Stomach smooth muscle (tissue), 2 donors: ENCODE results near the gene RAPGEF5.

Source experiments
- H3K27ac ChIP-seq: one replicate; pipeline ENCODE4 v1.7.0; 2013; ENCODE audit warnings: mild to moderate bottlenecking, low read length, inconsistent platforms
- H3K27me3 ChIP-seq, 2 donors: one replicate each; pipeline ENCODE4 v1.7.0; 2013; ENCODE audit warnings: low read length in 2 of 2; ENCODE audit not compliant: insufficient read depth in 2 of 2, control insufficient read depth in 1 of 2
- H3K36me3 ChIP-seq, 2 donors: one replicate each; pipeline ENCODE4 v1.7.0; 2013; ENCODE audit warnings: low read length in 2 of 2; ENCODE audit not compliant: control insufficient read depth in 2 of 2, insufficient read depth in 2 of 2
- H3K4me1 ChIP-seq: one replicate; pipeline ENCODE4 v1.7.0; 2013; ENCODE audit warnings: low read length; ENCODE audit not compliant: control insufficient read depth, insufficient read depth
- H3K4me3 ChIP-seq, 2 donors: one replicate each; pipeline ENCODE4 v1.7.0; 2013; ENCODE audit warnings: low read length in 2 of 2
- H3K9ac ChIP-seq, 2 donors: one replicate each; pipeline ENCODE4 v1.7.0; 2013; ENCODE audit warnings: low read length in 2 of 2, mild to moderate bottlenecking in 1 of 2
- H3K9me3 ChIP-seq, 2 donors: one replicate each; pipeline ENCODE4 v1.7.0; 2013; ENCODE audit warnings: low read length in 2 of 2; ENCODE audit not compliant: control insufficient read depth in 2 of 2
- donor health status: healthy.
- donor health status: Pancreatic carcinoma.

Gene RAPGEF5

GRCh38 chr7:22204312-22204711, 152.6 kb downstream of the RAPGEF5 start:
- no peaks in the 10 kb centered on the region for H3K4me1 ChIP-seq
- H3K36me3 ChIP-seq, result no peaks in the 10 kb centered on the region
- no peaks in the 10 kb centered on the region for H3K9me3 ChIP-seq
- no peak overlapping the region for H3K4me3 ChIP-seq
- no peak overlapping the region for H3K27ac ChIP-seq
- no peaks in the 10 kb centered on the region for H3K27me3 ChIP-seq
- no peak overlapping the region for H3K9ac ChIP-seq

DNA sequence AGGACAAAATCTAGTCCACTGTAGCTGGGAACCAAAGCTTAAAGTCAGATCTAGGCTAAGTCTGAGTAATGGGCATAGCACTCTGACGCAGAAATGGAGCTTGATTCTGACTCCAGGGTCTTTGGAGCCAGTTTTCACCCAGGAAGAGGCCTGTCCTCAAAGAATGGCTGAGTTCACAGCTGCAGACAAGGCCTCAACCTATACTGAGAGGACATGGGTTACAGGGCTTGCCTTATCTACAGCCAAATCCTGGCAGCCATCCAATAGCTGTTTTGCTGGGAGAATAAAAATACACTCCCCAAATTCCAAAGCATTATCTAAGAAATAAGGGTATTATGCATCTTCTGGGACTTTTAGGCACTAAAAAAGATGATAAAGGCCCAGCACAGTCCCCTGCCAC, 154.8 kb downstream of the RAPGEF5 start:
- Histone ChIP-seq H3K4me1 (no peaks in the 10 kb centered on the region), H3K27ac (no peak overlapping the region), H3K36me3 (no peaks in the 10 kb centered on the region), H3K9me3 (no peaks in the 10 kb centered on the region), H3K4me3 (no peak overlapping the region), H3K9ac (no peak overlapping the region), H3K27me3 (no peaks in the 10 kb centered on the region)

GRCh38 chr7:22201186-22201880, 155.6 kb downstream of the RAPGEF5 start:
- Histone ChIP-seq H3K4me3 (no peak overlapping the region), H3K27ac (no peak overlapping the region), H3K27me3 (no peaks in the 10 kb centered on the region), H3K9me3 (no peaks in the 10 kb centered on the region), H3K4me1 (no peaks in the 10 kb centered on the region), H3K36me3 (no peaks in the 10 kb centered on the region), H3K9ac (no peak overlapping the region)

DNA sequence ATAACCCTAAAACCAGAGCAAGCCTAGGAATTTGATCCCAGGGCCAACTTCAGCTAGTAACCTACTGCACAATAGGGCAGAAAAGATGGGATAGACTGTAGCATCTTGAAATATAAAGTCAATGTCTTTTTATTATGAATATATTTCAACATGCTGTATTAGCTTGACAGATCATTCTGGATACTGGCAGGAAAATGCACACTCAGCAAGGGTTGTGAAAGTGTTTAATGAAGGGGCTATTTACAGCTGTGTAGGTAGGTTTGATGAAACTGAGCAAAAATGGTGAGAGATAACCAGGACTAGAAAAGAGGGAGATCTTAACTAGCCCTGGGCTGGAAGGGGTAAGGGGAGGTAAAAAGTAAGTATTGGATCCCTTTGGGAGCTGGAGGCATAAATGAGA, 156.2 kb downstream of the RAPGEF5 start:
- Histone ChIP-seq H3K36me3 (no peaks in the 10 kb centered on the region), H3K9ac (no peak overlapping the region), H3K4me1 (no peaks in the 10 kb centered on the region), H3K27me3 (no peaks in the 10 kb centered on the region), H3K27ac (no peak overlapping the region), H3K4me3 (no peak overlapping the region), H3K9me3 (no peaks in the 10 kb centered on the region)

GRCh38 chr7:22200238-22200637, 156.7 kb downstream of the RAPGEF5 start:
- H3K4me1 ChIP-seq, result no peaks in the 10 kb centered on the region
- H3K4me3 ChIP-seq, result no peak overlapping the region
- H3K36me3 ChIP-seq, result no peaks in the 10 kb centered on the region
- H3K9me3 ChIP-seq, result no peaks in the 10 kb centered on the region
- no peak overlapping the region for H3K27ac ChIP-seq
- no peaks in the 10 kb centered on the region for H3K27me3 ChIP-seq
- no peak overlapping the region for H3K9ac ChIP-seq

- Histone ChIP-seq H3K27me3 (no peaks in the 10 kb centered on the region), H3K9me3 (no peaks in the 10 kb centered on the region), H3K4me3 (no peak overlapping the region), H3K9ac (no peak overlapping the region), H3K4me1 (peaks cover 10% of the 10 kb centered on the region), H3K36me3 (no peaks in the 10 kb centered on the region), H3K27ac (no peak overlapping the region)
These were observed 159.6 kb downstream of the RAPGEF5 start for GRCh38 chr7:22197376-22197775.

DNA sequence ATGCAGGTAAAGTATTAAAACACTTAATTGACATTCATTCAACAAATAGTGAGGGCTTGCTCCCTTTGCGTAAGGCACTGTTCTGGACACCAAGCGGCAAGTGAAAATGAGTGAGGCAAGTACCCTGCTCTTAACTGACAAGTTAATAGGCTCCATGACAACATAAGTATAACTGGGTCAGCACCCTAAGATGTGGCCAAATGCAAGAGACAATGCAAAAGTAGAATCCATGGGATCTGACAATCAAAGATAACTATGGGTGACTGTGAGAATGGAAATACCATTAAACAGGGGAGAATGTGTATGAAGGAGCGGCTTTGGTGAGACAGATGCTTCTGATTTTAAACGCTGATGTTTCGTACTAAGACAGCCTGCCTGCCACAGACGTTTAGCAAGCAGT, 160.5 kb downstream of the RAPGEF5 start:
- no peak overlapping the region for H3K9ac ChIP-seq
- H3K27me3 ChIP-seq, result no peaks in the 10 kb centered on the region
- no peaks in the 10 kb centered on the region for H3K9me3 ChIP-seq
- peaks cover 10% of the 10 kb centered on the region for H3K4me1 ChIP-seq
- H3K4me3 ChIP-seq, result no peak overlapping the region
- H3K27ac ChIP-seq, result no peak overlapping the region
- H3K36me3 ChIP-seq, result no peaks in the 10 kb centered on the region

DNA sequence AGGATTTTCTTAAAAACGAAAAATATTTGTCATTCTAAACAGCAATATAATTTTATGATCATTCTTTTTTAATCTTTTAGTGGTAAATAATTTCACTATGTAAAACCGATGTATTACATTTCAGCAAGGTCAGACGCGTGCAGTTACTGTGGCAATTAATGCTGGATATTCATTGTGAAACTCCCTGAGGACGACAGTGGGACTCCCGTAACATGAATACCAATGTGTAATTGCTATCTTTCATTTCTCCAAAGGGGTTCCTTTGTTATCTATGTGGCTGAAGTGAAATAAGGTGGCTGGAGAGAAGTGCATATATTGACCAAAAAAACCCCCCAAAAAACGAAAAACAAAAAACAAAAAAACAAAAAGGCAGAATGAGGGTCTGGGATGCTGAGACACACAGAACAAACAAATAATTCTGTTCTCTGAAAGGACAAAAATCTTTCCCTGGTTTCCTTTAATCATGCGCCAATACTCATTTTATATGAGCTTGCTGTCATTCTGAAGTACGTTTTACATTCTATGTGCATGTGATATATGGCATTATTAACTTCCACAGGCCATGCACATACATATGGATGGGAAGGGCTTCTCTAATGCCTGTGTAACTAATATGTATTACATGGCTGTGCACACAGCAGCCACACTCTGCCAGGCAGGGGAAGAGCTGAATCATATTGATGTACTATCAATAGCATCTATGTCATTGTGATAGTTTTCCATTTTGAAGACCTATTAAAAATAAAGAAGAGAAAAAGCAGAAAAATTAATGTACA, 161.4 kb downstream of the RAPGEF5 start:
- Histone ChIP-seq H3K36me3 (no peaks in the 10 kb centered on the region), H3K9ac (no peak overlapping the region), H3K9me3 (no peaks in the 10 kb centered on the region), H3K27me3 (no peaks in the 10 kb centered on the region), H3K27ac (no peak overlapping the region), H3K4me3 (no peak overlapping the region), H3K4me1 (peaks cover 10% of the 10 kb centered on the region)

GRCh38 chr7:22194658-22195273, 162.2 kb downstream of the RAPGEF5 start:
- H3K27me3 ChIP-seq, result no peaks in the 10 kb centered on the region
- no peaks in the 10 kb centered on the region for H3K9me3 ChIP-seq
- H3K27ac ChIP-seq, result no peak overlapping the region
- H3K4me3 ChIP-seq, result no peak overlapping the region
- no peak overlapping the region for H3K9ac ChIP-seq
- peaks cover 10% of the 10 kb centered on the region for H3K4me1 ChIP-seq
- no peaks in the 10 kb centered on the region for H3K36me3 ChIP-seq

DNA sequence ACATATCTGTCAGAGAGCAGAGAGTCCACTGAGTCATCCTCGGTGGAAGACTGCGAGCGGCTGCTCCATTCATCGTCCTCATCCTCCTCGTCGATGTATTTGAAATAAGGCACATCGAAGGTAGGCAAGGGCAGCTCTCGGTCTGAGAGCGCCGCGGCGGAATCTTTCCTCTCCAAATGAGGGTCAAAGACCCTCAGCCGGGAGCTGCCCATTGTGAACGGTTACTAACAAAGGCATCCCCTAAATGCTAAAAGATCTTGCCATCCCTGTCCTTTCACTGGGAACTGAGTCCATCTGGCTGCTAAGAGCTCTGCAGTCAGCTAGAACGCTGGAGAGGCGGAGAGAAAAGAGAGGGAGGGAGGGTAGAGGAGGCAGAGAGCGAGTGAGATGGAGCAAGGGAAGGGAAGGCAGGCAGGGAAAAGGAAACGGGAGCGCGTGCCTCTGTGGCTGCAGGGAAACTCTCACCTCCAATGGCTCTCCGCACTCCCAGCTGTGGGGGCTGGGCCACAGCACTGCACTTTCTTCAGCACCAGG, 163.4 kb downstream of the RAPGEF5 start:
- no peak overlapping the region for H3K27ac ChIP-seq

More for the DNA sequence above, 163.4 kb downstream of the RAPGEF5 start:
- no peaks in the 10 kb centered on the region for H3K27me3 ChIP-seq
- peak overlapping the region; percentile 50 to 70 for H3K4me3 ChIP-seq
- no peaks in the 10 kb centered on the region for H3K9me3 ChIP-seq
- no peaks in the 10 kb centered on the region for H3K36me3 ChIP-seq
- H3K9ac ChIP-seq, result peak overlapping the region in 1 of 2 donors; percentile 47
- peaks cover 10% of the 10 kb centered on the region for H3K4me1 ChIP-seq
